ENCODE data around the gene NFIB.

NFIB gene

GRCh38 chr9:14207352-14207995, 106.5 kb downstream of the NFIB start:
- DNase-seq (ENCODE audit: extremely low read depth, insufficient read length), result no peak
- TF ChIP-seq CTCF (IDR thresholded peaks at IDR 0.05; ENCODE audit: insufficient read depth, low read length, poor library complexity, severe bottlenecking), result no peak
- H3K27me3 ChIP-seq (replicated peaks; ENCODE audit: control insufficient read depth, insufficient read depth, low read length), result peaks cover 1% of the 10 kb centered on the region; the same call in 1 of the 2 replicates

GRCh38 chr9:14205463-14205862, 108.5 kb downstream of the NFIB start:
- no peak for DNase-seq (ENCODE audit: extremely low read depth, insufficient read length)
- Histone ChIP-seq H3K36me3 (ENCODE audit: control insufficient read depth, insufficient read depth, low read length) (no peaks in the 10 kb centered on the region), H3K4me3 (replicated peaks; ENCODE audit: low read depth, low read length) (no peak overlapping the region), H3K27me3 (replicated peaks; ENCODE audit: control insufficient read depth, insufficient read depth, low read length) (peaks cover 1% of the 10 kb centered on the region; the same call in 1 of the 2 replicates)
- TF ChIP-seq CTCF (IDR thresholded peaks at IDR 0.05; ENCODE audit: insufficient read depth, low read length, poor library complexity, severe bottlenecking), result no peak

More at GRCh38 chr9:14207352-14207995, 106.5 kb downstream of the NFIB start:
- H3K4me3 ChIP-seq (replicated peaks; ENCODE audit: low read depth, low read length), result no peak overlapping the region
- H3K36me3 ChIP-seq (ENCODE audit: control insufficient read depth, insufficient read depth, low read length), result no peaks in the 10 kb centered on the region

GRCh38 chr9:14203356-14204056, 110.4 kb downstream of the NFIB start:
- Histone ChIP-seq H3K27me3 (replicated peaks; ENCODE audit: control insufficient read depth, insufficient read depth, low read length) (no peaks in the 10 kb centered on the region), H3K4me3 (replicated peaks; ENCODE audit: low read depth, low read length) (no peak overlapping the region), H3K36me3 (ENCODE audit: control insufficient read depth, insufficient read depth, low read length) (no peaks in the 10 kb centered on the region)
- no peak for DNase-seq (ENCODE audit: extremely low read depth, insufficient read length)
- no peak for TF ChIP-seq CTCF (IDR thresholded peaks at IDR 0.05; ENCODE audit: insufficient read depth, low read length, poor library complexity, severe bottlenecking)

GRCh38 chr9:14198841-14199455, 115.0 kb downstream of the NFIB start:
- H3K4me3 ChIP-seq (replicated peaks; ENCODE audit: low read depth, low read length), result no peak overlapping the region
- TF ChIP-seq CTCF (IDR thresholded peaks at IDR 0.05; ENCODE audit: insufficient read depth, low read length, poor library complexity, severe bottlenecking), result no peak
- H3K36me3 ChIP-seq (ENCODE audit: control insufficient read depth, insufficient read depth, low read length), result no peaks in the 10 kb centered on the region
- no peak for DNase-seq (ENCODE audit: extremely low read depth, insufficient read length)
- H3K27me3 ChIP-seq (replicated peaks; ENCODE audit: control insufficient read depth, insufficient read depth, low read length), result no peaks in the 10 kb centered on the region

GRCh38 chr9:14198047-14198840, 115.7 kb downstream of the NFIB start:
- Histone ChIP-seq H3K4me3 (replicated peaks; ENCODE audit: low read depth, low read length) (no peak overlapping the region), H3K36me3 (ENCODE audit: control insufficient read depth, insufficient read depth, low read length) (no peaks in the 10 kb centered on the region), H3K27me3 (replicated peaks; ENCODE audit: control insufficient read depth, insufficient read depth, low read length) (no peaks in the 10 kb centered on the region)
- TF ChIP-seq CTCF (IDR thresholded peaks at IDR 0.05; ENCODE audit: insufficient read depth, low read length, poor library complexity, severe bottlenecking), result no peak
- no peak for DNase-seq (ENCODE audit: extremely low read depth, insufficient read length)
